AG10803 (cell line): ENCODE results near the gene RHEB.

ENCODE experiments used
- DNase-seq: peaks from one replicate; pipeline ENCODE4 v3.0.0; 2010; ENCODE audit warnings: low read depth
- H3K4me3 ChIP-seq: 2 replicates; pipeline ENCODE4 v1.5.1; 2011; ENCODE audit warnings: mild to moderate bottlenecking, low read length, control low read depth
- TF ChIP-seq, protein P1 (sequence below): conservative IDR thresholded peaks from 2 replicates; pipeline ENCODE4 v1.5.1; 2011; ENCODE audit warnings: mild to moderate bottlenecking, low read length, control low read depth, inconsistent platforms

The RHEB gene

DNA sequence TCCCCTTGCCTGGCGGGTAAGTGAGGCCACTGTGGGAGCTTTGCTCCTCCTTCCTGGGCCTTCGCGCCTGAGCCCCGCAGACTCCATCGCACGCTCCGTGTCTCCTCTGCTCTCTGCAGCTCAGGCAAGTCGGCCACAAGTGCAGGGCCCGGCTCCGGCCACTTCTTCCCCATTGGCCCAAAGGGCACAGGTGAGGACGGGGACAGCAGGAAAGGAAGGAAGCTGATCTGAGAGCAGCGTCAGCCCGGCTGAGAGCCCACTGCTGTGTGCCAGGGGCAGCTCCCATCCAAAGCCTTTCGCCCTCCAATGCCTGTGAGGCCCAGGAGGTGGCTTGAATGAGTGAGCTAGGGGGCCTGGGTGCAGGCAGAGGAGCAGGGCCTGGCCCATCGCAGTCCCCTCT, 33.7 kb upstream of the RHEB start:
- no peak overlapping the region for H3K4me3 ChIP-seq
- TF ChIP-seq, protein P1, sequence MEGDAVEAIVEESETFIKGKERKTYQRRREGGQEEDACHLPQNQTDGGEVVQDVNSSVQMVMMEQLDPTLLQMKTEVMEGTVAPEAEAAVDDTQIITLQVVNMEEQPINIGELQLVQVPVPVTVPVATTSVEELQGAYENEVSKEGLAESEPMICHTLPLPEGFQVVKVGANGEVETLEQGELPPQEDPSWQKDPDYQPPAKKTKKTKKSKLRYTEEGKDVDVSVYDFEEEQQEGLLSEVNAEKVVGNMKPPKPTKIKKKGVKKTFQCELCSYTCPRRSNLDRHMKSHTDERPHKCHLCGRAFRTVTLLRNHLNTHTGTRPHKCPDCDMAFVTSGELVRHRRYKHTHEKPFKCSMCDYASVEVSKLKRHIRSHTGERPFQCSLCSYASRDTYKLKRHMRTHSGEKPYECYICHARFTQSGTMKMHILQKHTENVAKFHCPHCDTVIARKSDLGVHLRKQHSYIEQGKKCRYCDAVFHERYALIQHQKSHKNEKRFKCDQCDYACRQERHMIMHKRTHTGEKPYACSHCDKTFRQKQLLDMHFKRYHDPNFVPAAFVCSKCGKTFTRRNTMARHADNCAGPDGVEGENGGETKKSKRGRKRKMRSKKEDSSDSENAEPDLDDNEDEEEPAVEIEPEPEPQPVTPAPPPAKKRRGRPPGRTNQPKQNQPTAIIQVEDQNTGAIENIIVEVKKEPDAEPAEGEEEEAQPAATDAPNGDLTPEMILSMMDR: no peak
- DNase-seq: no peak

GRCh38 chr7:151552352-151553028, 32.8 kb upstream of the RHEB start:
- no peak for DNase-seq
- TF ChIP-seq, protein P1: no peak
- H3K4me3 ChIP-seq: no peak overlapping the region

GRCh38 chr7:151551820-151552219, 32.1 kb upstream of the RHEB start:
- no peak for DNase-seq
- TF ChIP-seq, protein P1: no peak
- no peak overlapping the region for H3K4me3 ChIP-seq

DNA sequence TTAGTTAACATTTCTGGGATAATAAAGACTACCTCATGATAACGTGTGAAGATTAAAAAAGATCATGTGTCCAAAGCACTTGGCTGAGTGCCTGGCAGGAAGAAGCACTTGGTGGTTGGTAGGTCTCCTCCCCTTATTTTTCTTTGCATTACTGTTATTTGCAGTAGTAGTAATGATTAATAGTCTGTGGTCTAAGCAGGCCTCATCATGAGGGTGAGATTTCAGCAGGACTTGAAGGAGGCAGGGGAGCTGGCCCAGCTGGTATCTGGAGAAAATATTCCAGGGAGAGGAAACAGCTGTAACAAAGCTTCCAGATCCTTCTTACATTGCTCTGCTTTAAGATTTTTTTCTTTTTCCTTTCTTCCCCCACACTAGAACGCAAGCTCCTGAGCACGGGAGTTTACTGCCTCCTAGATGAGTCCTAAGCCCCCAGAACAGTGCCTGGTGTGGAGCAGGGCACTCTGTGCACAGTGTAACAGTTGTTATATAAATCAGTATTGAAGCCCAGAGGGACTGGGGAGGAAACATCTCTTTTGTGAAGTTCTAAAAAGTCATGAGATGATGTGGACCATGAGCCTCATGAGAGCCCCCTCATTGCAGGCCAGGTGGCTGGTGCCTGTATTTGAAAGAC, 31.1 kb upstream of the RHEB start:
- TF ChIP-seq, protein P1: no peak
- no peak overlapping the region for H3K4me3 ChIP-seq
- DNase-seq: peak; percentile 82

DNA sequence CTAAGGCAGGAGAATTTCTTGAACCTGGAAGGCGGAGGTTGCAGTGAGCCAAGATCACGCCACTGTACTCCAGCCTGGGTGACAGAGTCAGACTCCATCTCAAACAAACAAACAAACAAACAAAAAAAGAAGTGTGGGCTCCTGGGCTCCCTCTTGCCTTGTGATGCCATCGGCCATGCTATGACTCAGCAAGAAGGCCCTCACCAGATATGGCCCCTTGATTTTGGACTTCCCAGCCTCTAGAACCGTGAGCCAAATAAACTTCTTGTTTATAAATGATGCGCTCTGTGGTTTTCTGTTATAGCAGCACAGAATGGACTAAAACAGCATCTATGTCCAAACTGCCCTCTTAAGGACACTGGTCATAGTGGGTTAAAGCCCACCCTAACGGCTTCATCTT, 29.9 kb upstream of the RHEB start:
- no peak for DNase-seq
- H3K4me3 ChIP-seq: no peak overlapping the region
- TF ChIP-seq, protein P1: no peak

DNA sequence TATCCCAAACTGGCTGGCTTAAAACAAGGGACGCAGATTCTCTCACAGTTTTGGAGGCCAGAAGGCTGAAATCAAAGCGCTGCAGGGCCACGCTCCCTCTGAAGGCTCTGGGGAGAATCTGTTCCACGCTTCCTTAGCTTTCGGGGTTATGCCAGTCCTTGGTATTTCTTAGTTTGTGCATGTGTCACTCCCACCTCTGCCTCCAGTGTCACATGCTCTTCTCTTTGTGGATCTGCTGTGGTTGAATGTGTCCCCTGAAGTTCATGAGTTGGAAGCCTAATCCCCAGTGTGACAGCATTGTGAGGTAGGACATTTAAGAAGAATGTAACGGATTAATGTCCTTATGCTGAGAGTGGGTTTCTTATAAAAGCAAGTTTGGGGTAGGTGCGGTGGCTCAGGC, 29.4 kb upstream of the RHEB start:
- no peak for DNase-seq
- no peak overlapping the region for H3K4me3 ChIP-seq
- TF ChIP-seq, protein P1: no peak

GRCh38 chr7:151544183-151544582, 24.5 kb upstream of the RHEB start:
- no peak for DNase-seq
- TF ChIP-seq, protein P1: no peak
- H3K4me3 ChIP-seq: no peak overlapping the region
